Esophagus squamous epithelium (tissue), 5 donors: Measurements from ENCODE around the gene EBPL. TPM values are rescaled to one million over a fixed set of nuclear protein-coding genes. Genes with fewer than 3 reads are reported as not detected.
A peak's percentile ranks its signal among the peaks of the same experiment; 100 is the strongest.

Source experiments
- DNase-seq: peaks from one replicate; lab custom pipeline; 2025; lab: John Stamatoyannopoulos, UW
- H3K27ac ChIP-seq, 4 donors: fragments of 200-600 bp; sonication (generic); one replicate each; pipeline ENCODE4 v1.5.1; 2016 to 2019; ENCODE audit warnings: mild to moderate bottlenecking in 1 of 4
- H3K27me3 ChIP-seq, 4 donors: fragments of 200-600 bp; sonication (generic); 1 replicate in 3 of 4; 2 replicates in 1 of 4; pipeline versions ENCODE4 v1.5.1 to v1.6.0; 2017 to 2021; ENCODE audit warnings: antibody characterized with exemption in 1 of 4
- H3K36me3 ChIP-seq, 3 donors: fragments of 200-600 bp; sonication (generic); one replicate each; pipeline ENCODE4 v1.5.1; 2016 to 2019
- H3K4me1 ChIP-seq, 3 donors: fragments of 200-600 bp; sonication (generic); one replicate each; pipeline ENCODE4 v1.5.1; 2017 to 2019
- H3K4me3 ChIP-seq, 4 donors: fragments of 200-600 bp; sonication (generic); 1 replicate in 3 of 4; 2 replicates in 1 of 4; pipeline ENCODE4 v1.5.1; 2016 to 2019; ENCODE audit warnings: mild to moderate bottlenecking in 2 of 4, moderate library complexity in 1 of 4
- H3K9me3 ChIP-seq, 3 donors: fragments of 200-600 bp; sonication (generic); one replicate each; pipeline ENCODE4 v1.5.1; 2016 to 2019
- POLR2A ChIP-seq, 4 donors: fragments of 450-650 bp; IDR thresholded peaks; one replicate each; pipeline ENCODE4 v1.6.1; 2017; ENCODE audit warnings: antibody characterized with exemption in 4 of 4, mild to moderate bottlenecking in 4 of 4, moderate library complexity in 3 of 4
- WGBS, 2 donors: methylation state at CpG; one replicate each; pipeline ENCODE4 v1.1.5; 2018; 5-methylcytosine and 5-hydroxymethylcytosine counted together
- intact Hi-C: fragments of 100-400 bp; cut with DNase I; formaldehyde crosslinking; loops from one replicate; pipeline ENCODE4 v1.15.0; 2022
- total RNA-seq, 4 donors: library from RNA; depleted of rRNA; stranded (reverse); fragments of >200 nt; gene quantifications; one replicate each; pipeline ENCODE4 v1.1.0, GENCODE V29; 2016
- TF ChIP-seq, protein P1 (sequence below), 6 experiments: fragments of 450-650 bp in 4 of 6; fragments of 200-600 bp in 2 of 6; sonication (generic) in 2 of 6; IDR thresholded peaks; one replicate each; pipeline ENCODE4 v1.5.1; 2016 to 2019; ENCODE audit warnings: antibody characterized with exemption in 6 of 6, mild to moderate bottlenecking in 4 of 6, moderate library complexity in 4 of 6
- donor health status: DM: yes; HTN: yes; CAD: no.

The EBPL gene
- total RNA-seq, 4 donors from 2014 or later: 117 to 146 (median 127) TPM

DNA sequence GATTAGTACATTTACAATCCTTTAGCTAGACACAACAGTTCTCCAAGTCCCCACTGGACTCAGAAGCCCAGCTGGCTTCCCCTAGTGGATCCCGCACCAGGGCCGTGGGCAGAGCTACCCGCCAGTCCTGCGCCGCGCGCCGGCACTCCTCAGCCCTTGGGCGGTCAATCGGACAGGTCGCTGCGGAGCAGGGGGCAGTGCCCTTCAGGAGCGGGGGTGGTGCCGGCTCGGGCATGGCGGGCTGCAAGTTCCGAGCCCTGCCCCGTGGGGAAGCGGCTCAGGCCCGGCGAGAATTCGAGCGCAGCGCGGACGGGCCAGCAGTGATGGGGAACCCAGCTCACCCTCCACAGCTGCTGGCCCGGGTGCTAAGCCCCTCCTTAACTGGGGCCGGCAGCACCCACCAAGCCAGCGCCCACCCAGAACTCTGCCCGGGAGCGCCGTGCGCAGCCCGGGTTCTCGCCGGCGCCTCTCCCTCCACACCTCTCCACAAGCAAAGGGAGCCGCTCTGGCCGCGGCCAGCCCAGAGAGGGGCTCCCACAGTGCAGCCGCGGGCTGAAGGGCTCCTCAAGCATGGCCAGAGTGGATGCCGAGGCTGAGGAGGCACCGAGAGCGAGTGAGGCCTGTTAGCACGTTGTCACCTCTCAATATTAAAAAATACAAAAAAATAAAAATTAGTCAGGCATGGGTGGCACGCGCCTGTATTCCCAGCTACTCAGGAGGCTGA, 12.9 kb downstream of the EBPL start:
- Histone ChIP-seq H3K9me3 (no peaks in the 10 kb centered on the region), H3K27me3 (no peaks in the 10 kb centered on the region), H3K27ac (no peak overlapping the region), H3K4me1 (peaks cover 0 to 19% (median 0%) of the 10 kb centered on the region in 3 donors), H3K4me3 (no peak overlapping the region), H3K36me3 (peaks cover 0 to 41% (median 0%) of the 10 kb centered on the region in 3 donors)
- no peak for DNase-seq
- intact Hi-C loops: no loop called here
- WGBS, 2 donors: 80% methylated on average over 1 of the region's 48 CpGs; no CpG with 5 or more reads in 1 of the 2 donors
- TF ChIP-seq POLR2A (IDR thresholded peaks at IDR 0.05): no peak
- TF ChIP-seq, protein P1, sequence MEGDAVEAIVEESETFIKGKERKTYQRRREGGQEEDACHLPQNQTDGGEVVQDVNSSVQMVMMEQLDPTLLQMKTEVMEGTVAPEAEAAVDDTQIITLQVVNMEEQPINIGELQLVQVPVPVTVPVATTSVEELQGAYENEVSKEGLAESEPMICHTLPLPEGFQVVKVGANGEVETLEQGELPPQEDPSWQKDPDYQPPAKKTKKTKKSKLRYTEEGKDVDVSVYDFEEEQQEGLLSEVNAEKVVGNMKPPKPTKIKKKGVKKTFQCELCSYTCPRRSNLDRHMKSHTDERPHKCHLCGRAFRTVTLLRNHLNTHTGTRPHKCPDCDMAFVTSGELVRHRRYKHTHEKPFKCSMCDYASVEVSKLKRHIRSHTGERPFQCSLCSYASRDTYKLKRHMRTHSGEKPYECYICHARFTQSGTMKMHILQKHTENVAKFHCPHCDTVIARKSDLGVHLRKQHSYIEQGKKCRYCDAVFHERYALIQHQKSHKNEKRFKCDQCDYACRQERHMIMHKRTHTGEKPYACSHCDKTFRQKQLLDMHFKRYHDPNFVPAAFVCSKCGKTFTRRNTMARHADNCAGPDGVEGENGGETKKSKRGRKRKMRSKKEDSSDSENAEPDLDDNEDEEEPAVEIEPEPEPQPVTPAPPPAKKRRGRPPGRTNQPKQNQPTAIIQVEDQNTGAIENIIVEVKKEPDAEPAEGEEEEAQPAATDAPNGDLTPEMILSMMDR (IDR thresholded peaks at IDR 0.05): no peak

DNA sequence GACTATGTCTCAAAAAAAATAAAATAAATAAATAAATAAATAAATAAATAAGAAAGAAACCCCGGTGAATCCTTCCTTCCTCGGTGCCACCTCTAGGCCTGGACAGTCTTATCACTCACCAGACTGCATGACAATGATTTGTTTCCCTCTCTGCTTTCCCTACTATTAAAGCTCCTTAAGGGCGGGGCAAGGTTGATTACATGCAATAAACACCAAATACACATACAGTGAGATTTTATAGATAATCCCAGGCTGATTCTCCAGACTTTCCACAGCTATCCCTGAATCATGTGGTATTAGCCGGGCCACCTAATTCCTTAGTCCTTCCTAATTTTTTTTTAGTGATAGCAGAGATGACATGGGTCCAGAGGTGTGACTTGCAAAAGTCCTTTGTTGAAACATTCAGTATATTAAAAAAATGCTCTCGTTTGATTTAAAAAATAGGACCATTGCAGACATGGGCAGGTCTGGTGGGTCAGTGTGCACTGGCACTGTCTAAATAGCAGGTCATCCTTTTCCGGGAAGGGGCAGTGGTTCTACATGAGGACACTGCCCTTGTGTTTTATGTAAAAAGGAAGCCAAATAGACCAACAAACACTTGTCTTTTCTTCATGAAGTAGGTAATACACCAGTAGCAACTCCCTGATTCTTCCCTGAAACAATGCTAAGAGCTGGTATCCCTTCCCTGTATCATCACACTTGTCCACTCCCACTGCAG, 14.5 kb downstream of the EBPL start:
- H3K27ac ChIP-seq: no peak overlapping the region
- TF ChIP-seq, protein P1 (IDR thresholded peaks at IDR 0.05): no peak
- TF ChIP-seq POLR2A (IDR thresholded peaks at IDR 0.05): no peak
- intact Hi-C loops: no loop called here
- H3K9me3 ChIP-seq: no peaks in the 10 kb centered on the region
- peaks cover 0 to 41% (median 0%) of the 10 kb centered on the region in 3 donors for H3K36me3 ChIP-seq
- H3K27me3 ChIP-seq: no peaks in the 10 kb centered on the region
- WGBS, 2 donors: 83 to 97% methylated on average over 6 of the region's 6 CpGs
- DNase-seq: no peak
- H3K4me1 ChIP-seq: peaks cover 0 to 6% (median 0%) of the 10 kb centered on the region in 3 donors
- no peak overlapping the region for H3K4me3 ChIP-seq

GRCh38 chr13:49670828-49671227, 20.5 kb downstream of the EBPL start:
- peaks cover 0 to 39% (median 0%) of the 10 kb centered on the region in 3 donors for H3K36me3 ChIP-seq
- no peak for TF ChIP-seq POLR2A (IDR thresholded peaks at IDR 0.05)
- TF ChIP-seq, protein P1 (IDR thresholded peaks at IDR 0.05): no peak
- peaks cover 0 to 22% (median 6%) of the 10 kb centered on the region in 3 donors for H3K4me1 ChIP-seq
- 85% methylated on average over 4 to 5 of the region's 5 CpGs for WGBS, 2 donors
- H3K9me3 ChIP-seq: no peaks in the 10 kb centered on the region
- no peaks in the 10 kb centered on the region for H3K27me3 ChIP-seq
- DNase-seq: no peak
- H3K4me3 ChIP-seq: no peak overlapping the region
- H3K27ac ChIP-seq: no peak overlapping the region
- intact Hi-C loops: no loop called here

GRCh38 chr13:49669735-49670309, 21.5 kb downstream of the EBPL start:
- Histone ChIP-seq H3K4me1 (peaks cover 0 to 22% (median 6%) of the 10 kb centered on the region in 3 donors), H3K36me3 (peaks cover 0 to 36% (median 0%) of the 10 kb centered on the region in 3 donors), H3K27me3 (no peaks in the 10 kb centered on the region), H3K27ac (no peak overlapping the region), H3K9me3 (no peaks in the 10 kb centered on the region), H3K4me3 (no peak overlapping the region)
- WGBS, 2 donors: 44 to 61% methylated on average over 5 of the region's 5 CpGs
- intact Hi-C loops: no loop called here
- TF ChIP-seq, protein P1 (IDR thresholded peaks at IDR 0.05): peak; percentile 16 to 80 (median 62)
- no peak for TF ChIP-seq POLR2A (IDR thresholded peaks at IDR 0.05)
- DNase-seq: no peak
